ENCODE measurements around the gene TSPO2. TPM values are rescaled to one million over a fixed set of nuclear protein-coding genes. Genes with fewer than 3 reads are reported as not detected.

Gene TSPO2
- total RNA-seq, 4 donors from 2014 or later: not detected

DNA sequence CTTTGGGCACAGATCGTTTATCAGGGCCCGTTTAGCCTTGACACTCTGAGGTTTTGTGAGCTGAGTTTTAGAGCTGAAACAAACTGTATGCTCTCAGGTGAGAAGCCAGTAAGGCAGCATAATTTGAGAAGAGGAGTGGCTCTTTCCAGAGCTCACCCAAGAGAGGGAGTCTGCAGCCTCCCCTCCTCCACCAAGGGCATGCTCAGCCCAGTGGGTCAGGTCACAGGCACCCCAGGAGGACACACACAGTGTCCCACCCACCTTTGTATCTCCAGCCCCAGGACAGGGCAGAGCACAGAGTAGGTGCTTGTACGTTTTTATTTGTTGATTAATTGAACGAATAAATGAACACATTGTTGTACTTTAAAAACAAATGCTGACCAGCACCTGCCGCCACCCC, 3.4 kb downstream of the TSPO2 start:
- H3K9me3 ChIP-seq: no peaks in the 10 kb centered on the region
- no peak overlapping the region for H3K4me3 ChIP-seq
- no peaks in the 10 kb centered on the region for H3K36me3 ChIP-seq
- ATAC-seq: no peak
- peak overlapping the region in 1 of 4 donors; percentile 41 for H3K27ac ChIP-seq
- H3K27me3 ChIP-seq: no peaks in the 10 kb centered on the region
- in situ Hi-C loops (cut with MboI; ENCODE audit: low sequenced_read_pairs in 4 of 4): loop anchor here in 1 of 4 donors (25.0 kb wide), 1 partner anchor 1058 kb away; no protein-coding TSS in a partner anchor
- intact Hi-C loops (cut with DNase I; ENCODE audit: low total_unique reads): no loop called here
- TF ChIP-seq POLR2A (IDR thresholded peaks at IDR 0.05): no peak
- TF ChIP-seq, protein P1, sequence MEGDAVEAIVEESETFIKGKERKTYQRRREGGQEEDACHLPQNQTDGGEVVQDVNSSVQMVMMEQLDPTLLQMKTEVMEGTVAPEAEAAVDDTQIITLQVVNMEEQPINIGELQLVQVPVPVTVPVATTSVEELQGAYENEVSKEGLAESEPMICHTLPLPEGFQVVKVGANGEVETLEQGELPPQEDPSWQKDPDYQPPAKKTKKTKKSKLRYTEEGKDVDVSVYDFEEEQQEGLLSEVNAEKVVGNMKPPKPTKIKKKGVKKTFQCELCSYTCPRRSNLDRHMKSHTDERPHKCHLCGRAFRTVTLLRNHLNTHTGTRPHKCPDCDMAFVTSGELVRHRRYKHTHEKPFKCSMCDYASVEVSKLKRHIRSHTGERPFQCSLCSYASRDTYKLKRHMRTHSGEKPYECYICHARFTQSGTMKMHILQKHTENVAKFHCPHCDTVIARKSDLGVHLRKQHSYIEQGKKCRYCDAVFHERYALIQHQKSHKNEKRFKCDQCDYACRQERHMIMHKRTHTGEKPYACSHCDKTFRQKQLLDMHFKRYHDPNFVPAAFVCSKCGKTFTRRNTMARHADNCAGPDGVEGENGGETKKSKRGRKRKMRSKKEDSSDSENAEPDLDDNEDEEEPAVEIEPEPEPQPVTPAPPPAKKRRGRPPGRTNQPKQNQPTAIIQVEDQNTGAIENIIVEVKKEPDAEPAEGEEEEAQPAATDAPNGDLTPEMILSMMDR (IDR thresholded peaks at IDR 0.05 in 4 of 5, conservative IDR thresholded peaks at IDR 0.05 in 1 of 5): no peak
- DNase-seq: no peak
- peaks cover 36 to 39% of the 10 kb centered on the region in 2 donors for H3K4me1 ChIP-seq

DNA sequence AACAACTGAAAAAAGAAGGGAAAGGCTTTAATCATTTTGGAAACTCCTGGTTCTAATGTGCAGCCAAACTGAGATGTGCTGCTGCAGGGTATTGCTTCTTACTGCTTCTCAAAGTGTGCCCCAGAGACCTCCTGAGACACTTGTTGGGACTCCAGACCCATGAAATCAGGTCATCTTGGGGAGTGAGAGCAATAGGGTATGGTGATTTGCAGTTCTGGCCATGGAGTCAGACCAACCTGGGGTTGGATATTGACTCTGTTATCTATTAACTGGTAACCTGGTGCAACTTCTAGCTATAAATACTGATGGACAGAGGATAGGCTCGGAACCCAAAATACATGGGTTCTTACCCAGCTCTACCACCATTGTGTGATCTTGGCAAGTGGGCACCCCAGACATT, 3.8 kb downstream of the TSPO2 start:
- in situ Hi-C loops (cut with MboI; ENCODE audit: low sequenced_read_pairs in 4 of 4) (loop anchor here in 1 of 4 donors (25.0 kb wide), 1 partner anchor 1059 kb away; no protein-coding TSS in a partner anchor), intact Hi-C loops (cut with DNase I; ENCODE audit: low total_unique reads) (no loop called here)
- no peak for DNase-seq
- Histone ChIP-seq H3K27ac (peak overlapping the region in 1 of 4 donors; percentile 41), H3K4me1 (peaks cover 37 to 44% of the 10 kb centered on the region in 2 donors), H3K27me3 (no peaks in the 10 kb centered on the region), H3K36me3 (no peaks in the 10 kb centered on the region), H3K4me3 (no peak overlapping the region), H3K9me3 (no peaks in the 10 kb centered on the region)
- TF ChIP-seq, protein P1 (IDR thresholded peaks at IDR 0.05 in 4 of 5, conservative IDR thresholded peaks at IDR 0.05 in 1 of 5): no peak
- no peak for TF ChIP-seq POLR2A (IDR thresholded peaks at IDR 0.05)
- no peak for ATAC-seq

DNA sequence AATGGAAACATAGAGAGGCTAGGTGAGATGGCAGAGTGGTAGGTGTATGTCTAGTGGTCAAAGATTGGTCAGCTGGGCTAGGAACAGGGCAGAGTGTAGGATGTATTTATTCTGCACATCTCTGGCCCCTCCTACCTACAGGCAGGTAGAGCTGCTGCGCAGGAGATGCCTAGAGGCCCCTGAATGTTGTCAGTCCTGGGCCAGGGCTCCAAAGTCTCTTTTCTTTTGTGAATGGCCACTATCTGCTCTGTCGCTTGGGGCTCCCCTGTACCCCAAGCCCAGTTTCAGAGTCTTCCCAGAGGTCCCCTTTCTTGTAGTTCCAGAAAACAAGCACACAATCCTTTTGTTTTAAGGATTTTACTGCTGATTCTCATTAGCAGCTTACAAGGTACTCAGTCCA, 5.0 kb downstream of the TSPO2 start:
- DNase-seq (no peak), ATAC-seq (no peak)
- Histone ChIP-seq H3K4me1 (peaks cover 47 to 55% of the 10 kb centered on the region in 2 donors), H3K27me3 (no peaks in the 10 kb centered on the region), H3K9me3 (no peaks in the 10 kb centered on the region), H3K36me3 (no peaks in the 10 kb centered on the region), H3K4me3 (no peak overlapping the region), H3K27ac (peak overlapping the region in 2 of 4 donors; percentile 77 to 99)
- TF ChIP-seq, protein P1 (IDR thresholded peaks at IDR 0.05 in 4 of 5, conservative IDR thresholded peaks at IDR 0.05 in 1 of 5): no peak
- no peak for TF ChIP-seq POLR2A (IDR thresholded peaks at IDR 0.05)
- in situ Hi-C loops (cut with MboI; ENCODE audit: low sequenced_read_pairs in 4 of 4): loop anchor here in 1 of 4 donors (25.0 kb wide), 1 partner anchor 1060 kb away; no protein-coding TSS in a partner anchor
- intact Hi-C loops (cut with DNase I; ENCODE audit: low total_unique reads): no loop called here

DNA sequence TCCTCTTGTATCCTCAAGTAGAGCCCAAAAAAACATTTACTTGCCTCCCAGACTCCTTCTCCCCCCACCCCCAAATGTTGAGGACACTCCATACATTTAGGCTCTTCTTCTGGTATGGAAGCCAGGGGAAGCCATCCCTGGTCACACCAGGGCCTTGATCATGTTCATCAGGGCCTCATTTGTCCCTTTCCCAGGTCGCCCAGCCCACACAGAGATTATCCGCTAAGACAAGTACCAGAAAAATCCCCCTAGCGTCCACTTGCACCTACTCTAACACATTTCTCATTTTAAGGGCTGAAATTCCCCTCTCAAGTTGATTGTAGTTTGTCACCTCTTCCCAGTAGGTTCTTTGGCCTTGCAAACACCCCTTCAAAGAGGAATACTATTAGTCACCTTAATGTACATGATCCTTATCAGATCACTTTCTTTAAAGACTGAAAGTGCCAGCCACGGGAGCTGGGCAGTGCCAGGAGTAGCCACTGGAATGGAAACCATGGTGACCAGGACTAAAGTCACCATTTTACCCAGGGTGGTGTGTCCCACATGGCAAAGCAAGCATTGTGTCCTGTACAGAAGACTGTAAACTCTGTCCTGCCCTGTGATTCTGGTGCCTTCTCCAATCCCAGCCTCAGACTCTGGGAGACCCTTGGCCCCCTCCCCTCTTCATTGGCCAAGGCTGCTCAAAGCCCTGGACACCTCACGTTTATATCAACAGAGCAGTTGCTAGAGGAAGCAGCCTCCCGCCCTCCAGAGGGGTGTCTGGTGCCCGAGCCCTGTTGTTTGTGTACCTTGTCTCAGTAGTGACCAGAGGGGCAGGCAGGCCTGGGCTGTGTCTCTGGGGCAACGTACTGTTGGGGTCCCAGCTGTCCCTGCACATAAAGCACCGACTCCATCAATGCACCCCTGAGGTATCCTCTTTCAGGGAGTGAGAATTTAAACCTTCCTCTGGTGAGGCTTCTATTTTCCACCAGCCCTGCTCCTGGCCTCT, 5.8 kb downstream of the TSPO2 start:
- in situ Hi-C loops (cut with MboI; ENCODE audit: low sequenced_read_pairs in 4 of 4): loop anchor here in 1 of 4 donors (25.0 kb wide), 1 partner anchor 1061 kb away; no protein-coding TSS in a partner anchor
- intact Hi-C loops (cut with DNase I; ENCODE audit: low total_unique reads): no loop called here
- no peaks in the 10 kb centered on the region for H3K36me3 ChIP-seq
- ATAC-seq: no peak
- TF ChIP-seq, protein P1 (IDR thresholded peaks at IDR 0.05 in 4 of 5, conservative IDR thresholded peaks at IDR 0.05 in 1 of 5): no peak
- TF ChIP-seq POLR2A (IDR thresholded peaks at IDR 0.05): no peak
- no peaks in the 10 kb centered on the region for H3K27me3 ChIP-seq
- H3K27ac ChIP-seq: peak overlapping the region; percentile 77 to 99 (median 96)
- peaks cover 54 to 61% of the 10 kb centered on the region in 2 donors for H3K4me1 ChIP-seq
- DNase-seq: no peak
- no peaks in the 10 kb centered on the region for H3K9me3 ChIP-seq
- no peak overlapping the region for H3K4me3 ChIP-seq

Measured in gastrocnemius medialis (tissue), 4 donors.